ENCODE measurements around the gene GFPT2.

- no peak for TF ChIP-seq POLR2A (IDR thresholded peaks at IDR 0.05; ENCODE audit: low read length)
- TF ChIP-seq GATA1 (IDR thresholded peaks at IDR 0.05; ENCODE audit: low read depth, low read length): no peak
Measured at GRCh38 chr5:180353048-180353979, at the start of gene GFPT2.
